Ishikawa (cell line): ENCODE results near the gene ZNF292.

ENCODE experiments used
- CEBPB ChIP-seq: IDR thresholded peaks from 2 replicates; pipeline ENCODE4 v1.6.1; 2012
- CREB1 ChIP-seq: IDR thresholded peaks from 2 replicates; pipeline ENCODE4 v1.6.1; 2012; ENCODE audit warnings: low read depth
- EGR1 ChIP-seq: IDR thresholded peaks from 2 replicates; pipeline ENCODE4 v1.6.1; 2012
- EP300 ChIP-seq: IDR thresholded peaks from 2 replicates; pipeline ENCODE4 v1.6.1; 2012; ENCODE audit warnings: borderline replicate concordance
- FOXM1 ChIP-seq: IDR thresholded peaks from 2 replicates; pipeline ENCODE4 v1.6.1; 2012; ENCODE audit warnings: low read depth, borderline replicate concordance
- MAX ChIP-seq: IDR thresholded peaks from 2 replicates; pipeline ENCODE4 v1.6.1; 2012
- NFIC ChIP-seq: IDR thresholded peaks from 2 replicates; pipeline ENCODE4 v1.6.1; 2012
- RAD21 ChIP-seq: IDR thresholded peaks from 2 replicates; pipeline ENCODE4 v1.6.1; 2012; ENCODE audit warnings: low read depth
- TAF1 ChIP-seq: IDR thresholded peaks from 2 replicates; pipeline ENCODE4 v1.6.1; 2012; ENCODE audit warnings: low read depth, mild to moderate bottlenecking
- TCF12 ChIP-seq: IDR thresholded peaks from 2 replicates; pipeline ENCODE4 v1.6.1; 2012; ENCODE audit warnings: low read depth
- TEAD4 ChIP-seq: IDR thresholded peaks from 2 replicates; pipeline ENCODE4 v1.6.1; 2012
- YY1 ChIP-seq: IDR thresholded peaks from 2 replicates; pipeline ENCODE4 v1.6.1; 2012; ENCODE audit warnings: low read depth
- ZBTB7A ChIP-seq: IDR thresholded peaks from 2 replicates; pipeline ENCODE4 v1.6.1; 2012; ENCODE audit warnings: low read depth
- TF ChIP-seq, protein P1 (sequence below): IDR thresholded peaks from 2 replicates; pipeline ENCODE4 v1.6.1; 2012; ENCODE audit warnings: low read depth, mild to moderate bottlenecking
- TF ChIP-seq, protein P2 (sequence below): IDR thresholded peaks from 2 replicates; pipeline ENCODE4 v1.6.1; 2012

The ZNF292 gene

DNA sequence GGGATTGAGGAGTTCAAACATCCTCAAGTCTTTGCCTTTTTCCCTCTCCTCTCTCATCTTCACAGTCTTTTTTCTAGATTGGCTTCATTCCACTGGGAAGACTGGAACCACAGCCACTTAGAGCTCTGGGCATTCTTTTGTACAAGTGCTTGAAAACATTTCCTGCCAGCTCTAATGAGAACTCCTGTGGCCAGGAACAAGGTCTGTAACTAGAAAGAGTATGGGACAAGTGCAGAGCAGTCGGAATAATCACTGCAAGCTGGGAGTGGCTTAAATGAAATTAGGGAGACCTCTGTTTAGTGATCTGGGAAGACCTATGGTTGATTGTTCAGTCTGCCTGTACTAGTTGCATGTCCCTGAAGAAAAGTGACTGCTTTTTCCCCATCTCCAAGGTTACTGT is 126.1 kb downstream of the ZNF292 start:
- no peak for TF ChIP-seq TAF1
- TF ChIP-seq YY1: no peak
- TF ChIP-seq, protein P1, sequence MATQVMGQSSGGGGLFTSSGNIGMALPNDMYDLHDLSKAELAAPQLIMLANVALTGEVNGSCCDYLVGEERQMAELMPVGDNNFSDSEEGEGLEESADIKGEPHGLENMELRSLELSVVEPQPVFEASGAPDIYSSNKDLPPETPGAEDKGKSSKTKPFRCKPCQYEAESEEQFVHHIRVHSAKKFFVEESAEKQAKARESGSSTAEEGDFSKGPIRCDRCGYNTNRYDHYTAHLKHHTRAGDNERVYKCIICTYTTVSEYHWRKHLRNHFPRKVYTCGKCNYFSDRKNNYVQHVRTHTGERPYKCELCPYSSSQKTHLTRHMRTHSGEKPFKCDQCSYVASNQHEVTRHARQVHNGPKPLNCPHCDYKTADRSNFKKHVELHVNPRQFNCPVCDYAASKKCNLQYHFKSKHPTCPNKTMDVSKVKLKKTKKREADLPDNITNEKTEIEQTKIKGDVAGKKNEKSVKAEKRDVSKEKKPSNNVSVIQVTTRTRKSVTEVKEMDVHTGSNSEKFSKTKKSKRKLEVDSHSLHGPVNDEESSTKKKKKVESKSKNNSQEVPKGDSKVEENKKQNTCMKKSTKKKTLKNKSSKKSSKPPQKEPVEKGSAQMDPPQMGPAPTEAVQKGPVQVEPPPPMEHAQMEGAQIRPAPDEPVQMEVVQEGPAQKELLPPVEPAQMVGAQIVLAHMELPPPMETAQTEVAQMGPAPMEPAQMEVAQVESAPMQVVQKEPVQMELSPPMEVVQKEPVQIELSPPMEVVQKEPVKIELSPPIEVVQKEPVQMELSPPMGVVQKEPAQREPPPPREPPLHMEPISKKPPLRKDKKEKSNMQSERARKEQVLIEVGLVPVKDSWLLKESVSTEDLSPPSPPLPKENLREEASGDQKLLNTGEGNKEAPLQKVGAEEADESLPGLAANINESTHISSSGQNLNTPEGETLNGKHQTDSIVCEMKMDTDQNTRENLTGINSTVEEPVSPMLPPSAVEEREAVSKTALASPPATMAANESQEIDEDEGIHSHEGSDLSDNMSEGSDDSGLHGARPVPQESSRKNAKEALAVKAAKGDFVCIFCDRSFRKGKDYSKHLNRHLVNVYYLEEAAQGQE: no peak
- no peak for TF ChIP-seq EGR1
- no peak for TF ChIP-seq RAD21
- TF ChIP-seq ZBTB7A: no peak
- no peak for TF ChIP-seq TEAD4
- TF ChIP-seq, protein P2, sequence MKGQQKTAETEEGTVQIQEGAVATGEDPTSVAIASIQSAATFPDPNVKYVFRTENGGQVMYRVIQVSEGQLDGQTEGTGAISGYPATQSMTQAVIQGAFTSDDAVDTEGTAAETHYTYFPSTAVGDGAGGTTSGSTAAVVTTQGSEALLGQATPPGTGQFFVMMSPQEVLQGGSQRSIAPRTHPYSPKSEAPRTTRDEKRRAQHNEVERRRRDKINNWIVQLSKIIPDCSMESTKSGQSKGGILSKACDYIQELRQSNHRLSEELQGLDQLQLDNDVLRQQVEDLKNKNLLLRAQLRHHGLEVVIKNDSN: no peak

- TF ChIP-seq, protein P1: no peak
- TF ChIP-seq ZBTB7A (no peak), CREB1 (no peak), EGR1 (no peak), TCF12 (no peak), EP300 (no peak), FOXM1 (no peak), RAD21 (no peak), TAF1 (no peak), TEAD4 (no peak), YY1 (no peak), CEBPB (no peak), NFIC (no peak), MAX (no peak)
- TF ChIP-seq, protein P2: no peak
Measured at GRCh38 chr6:87282743-87283142, 127.4 kb downstream of the ZNF292 start.

DNA sequence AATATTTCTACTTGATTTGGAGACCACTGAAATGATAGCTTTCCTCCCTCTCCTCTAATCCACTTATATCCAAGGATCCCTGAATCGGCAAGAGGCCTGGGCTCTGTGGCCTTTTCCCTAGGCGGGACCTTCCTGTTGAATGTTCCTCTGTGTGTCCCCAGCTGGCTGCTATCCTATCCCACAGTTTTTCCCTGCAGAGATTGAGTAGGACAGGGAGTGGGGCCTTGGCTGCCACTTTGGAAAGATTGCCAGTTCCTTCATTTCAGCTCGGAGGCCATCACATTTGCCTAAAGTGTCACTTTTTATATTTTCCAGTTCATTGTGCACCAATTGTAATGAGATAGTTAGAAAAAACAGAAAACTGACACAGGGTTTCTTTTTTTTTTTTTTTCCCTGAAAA is 128.1 kb downstream of the ZNF292 start:
- no peak for TF ChIP-seq EP300
- no peak for TF ChIP-seq CEBPB
- TF ChIP-seq, protein P2: no peak
- no peak for TF ChIP-seq CREB1
- TF ChIP-seq EGR1: no peak
- TF ChIP-seq, protein P1: no peak
- no peak for TF ChIP-seq MAX
- TF ChIP-seq RAD21: no peak
- TF ChIP-seq TAF1: no peak
- TF ChIP-seq TCF12: no peak
- no peak for TF ChIP-seq YY1
- TF ChIP-seq ZBTB7A: no peak
- no peak for TF ChIP-seq TEAD4
- no peak for TF ChIP-seq NFIC
- no peak for TF ChIP-seq FOXM1

- TF ChIP-seq TEAD4 (no peak), EGR1 (no peak), CREB1 (no peak), FOXM1 (no peak), EP300 (no peak)
Measured at GRCh38 chr6:87287251-87287650, 131.9 kb downstream of the ZNF292 start.
